Stomach (tissue), 9 donors: ENCODE data around the gene ANKRD22. TPM values are rescaled to one million over a fixed set of nuclear protein-coding genes. Genes with fewer than 3 reads are reported as not detected.

Source experiments
- DNase-seq, 2 donors: peaks; one replicate each; pipeline versions ENCODE4 v3.0.0 to v3.0.0-alpha.2; 2013 to 2019
- H3K27ac ChIP-seq, 5 donors: fragments of 200-600 bp in 4 of 5; sonication (generic) in 4 of 5; one replicate each; pipeline ENCODE4 v1.5.1; 2013 to 2019; ENCODE audit warnings: mild to moderate bottlenecking in 1 of 5, moderate library complexity in 1 of 5
- H3K27me3 ChIP-seq, 3 donors: fragments of 200-600 bp; sonication (generic); one replicate each; pipeline ENCODE4 v1.5.1; 2017 to 2019; ENCODE audit warnings: mixed run types in 1 of 3
- H3K36me3 ChIP-seq, 4 donors: fragments of 200-600 bp; sonication (generic); 1 replicate in 3 of 4; 2 replicates in 1 of 4; pipeline ENCODE4 v1.5.1; 2016 to 2019
- H3K4me1 ChIP-seq, 4 donors: fragments of 200-600 bp; sonication (generic); one replicate each; pipeline ENCODE4 v1.5.1; 2016 to 2019
- H3K4me3 ChIP-seq, 4 donors: fragments of 200-600 bp; sonication (generic) in 3 of 4; one replicate each; pipeline ENCODE4 v1.5.1; 2016 to 2019; ENCODE audit warnings: mild to moderate bottlenecking in 1 of 4
- H3K9me3 ChIP-seq, 4 donors: fragments of 200-600 bp; sonication (generic); one replicate each; pipeline ENCODE4 v1.5.1; 2016 to 2019
- CTCF ChIP-seq, 7 experiments: fragments of 450-650 bp in 4 of 7; fragments of 200-600 bp in 3 of 7; sonication (generic) in 3 of 7; IDR thresholded peaks; one replicate each; pipeline ENCODE4 v1.5.1; 2016 to 2019; ENCODE audit warnings: antibody characterized with exemption in 7 of 7, control low read depth in 2 of 7, mild to moderate bottlenecking in 1 of 7
- EP300 ChIP-seq: sonication (generic); formaldehyde crosslinking; IDR thresholded peaks from one replicate; pipeline ENCODE4 v1.6.1; 2017; ENCODE audit warnings: antibody characterized with exemption
- POLR2A ChIP-seq, 4 donors: fragments of 450-650 bp; IDR thresholded peaks; one replicate each; pipeline ENCODE4 v1.6.1; 2016; ENCODE audit warnings: antibody characterized with exemption in 4 of 4, control low read depth in 2 of 4, mild to moderate bottlenecking in 1 of 4, moderate library complexity in 1 of 4
- POLR2AphosphoS5 ChIP-seq, 3 donors: sonication (generic); formaldehyde crosslinking; IDR thresholded peaks; one replicate each; pipeline ENCODE4 v1.6.1; 2016; ENCODE audit warnings: antibody characterized with exemption in 3 of 3
- WGBS, 5 donors: extraction: QIAGEN DNeasy Blood & Tissue Kit in 3 of 5; methylation state at CpG; one replicate each; pipeline versions ENCODE4 v1.1.5 to v1.1.7; 2013 to 2018; 5-methylcytosine and 5-hydroxymethylcytosine counted together
- intact Hi-C: fragments of 100-400 bp; cut with DNase I; formaldehyde crosslinking; loops from one replicate; pipeline ENCODE4 v1.15.1; 2023; ENCODE audit warnings: low total_unique reads
- polyA plus RNA-seq, 3 donors: library from polyadenylated mRNA; stranded (reverse); fragments of 200-250 nt; gene quantifications; one replicate each; pipeline ENCODE4 v1.2.3, GENCODE V29; 2013
- total RNA-seq, 5 donors: library from RNA; depleted of rRNA; stranded (reverse); fragments of >200 nt; gene quantifications; one replicate each; pipeline versions ENCODE4 v1.1.0 to v1.2.3, GENCODE V29; 2014 to 2016
- donor health status: healthy with polysubstance abuse.
- donor health status: Bipolar disorder and iron deficiency.
- donor health status: healthy.

ANKRD22 gene
- total and polyA plus RNA-seq, 8 donors: 6.4 to 63.9 (median 36.4) TPM

GRCh38 chr10:88787463-88787862 lies 64.2 kb downstream of the ANKRD22 start:
- H3K27me3 ChIP-seq: no peaks in the 10 kb centered on the region
- 83 to 89% (median 86%) methylated on average over 5 of the region's 5 CpGs for WGBS, 5 donors

GRCh38 chr10:88786032-88786770 lies 65.4 kb downstream of the ANKRD22 start:
- H3K9me3 ChIP-seq: no peaks in the 10 kb centered on the region
- H3K27me3 ChIP-seq: no peaks in the 10 kb centered on the region
- TF ChIP-seq CTCF (IDR thresholded peaks at IDR 0.05): no peak
- no peak for TF ChIP-seq EP300
- no peak for TF ChIP-seq POLR2A (IDR thresholded peaks at IDR 0.05)
- no peak for TF ChIP-seq POLR2AphosphoS5 (IDR thresholded peaks at IDR 0.05)
- intact Hi-C loops: no loop called here
- no peak for DNase-seq
- 89 to 94% (median 93%) methylated on average over 10 of the region's 10 CpGs for WGBS, 5 donors
- no peak overlapping the region for H3K27ac ChIP-seq
- no peak overlapping the region for H3K4me3 ChIP-seq
- H3K4me1 ChIP-seq: no peaks in the 10 kb centered on the region
- no peaks in the 10 kb centered on the region for H3K36me3 ChIP-seq

More at GRCh38 chr10:88787463-88787862, 64.2 kb downstream of the ANKRD22 start:
- H3K27ac ChIP-seq: no peak overlapping the region
- no peak for TF ChIP-seq POLR2A (IDR thresholded peaks at IDR 0.05)
- no peak for TF ChIP-seq CTCF (IDR thresholded peaks at IDR 0.05)
- TF ChIP-seq EP300: no peak
- TF ChIP-seq POLR2AphosphoS5 (IDR thresholded peaks at IDR 0.05): no peak
- DNase-seq: no peak
- no peak overlapping the region for H3K4me3 ChIP-seq
- no peaks in the 10 kb centered on the region for H3K9me3 ChIP-seq
- intact Hi-C loops: no loop called here
- H3K36me3 ChIP-seq: no peaks in the 10 kb centered on the region
- H3K4me1 ChIP-seq: no peaks in the 10 kb centered on the region

GRCh38 chr10:88783724-88784123 lies 67.9 kb downstream of the ANKRD22 start:
- Histone ChIP-seq H3K27ac (no peak overlapping the region), H3K27me3 (no peaks in the 10 kb centered on the region), H3K9me3 (no peaks in the 10 kb centered on the region), H3K36me3 (no peaks in the 10 kb centered on the region), H3K4me1 (no peaks in the 10 kb centered on the region), H3K4me3 (no peak overlapping the region)
- 63 to 75% (median 71%) methylated on average over 3 of the region's 3 CpGs for WGBS, 5 donors
- TF ChIP-seq POLR2A (IDR thresholded peaks at IDR 0.05): no peak
- TF ChIP-seq POLR2AphosphoS5 (IDR thresholded peaks at IDR 0.05): no peak
- no peak for TF ChIP-seq CTCF (IDR thresholded peaks at IDR 0.05)
- TF ChIP-seq EP300: no peak
- intact Hi-C loops: no loop called here
- DNase-seq: no peak

GRCh38 chr10:88782222-88782621 lies 69.4 kb downstream of the ANKRD22 start:
- TF ChIP-seq POLR2A (IDR thresholded peaks at IDR 0.05) (no peak), POLR2AphosphoS5 (IDR thresholded peaks at IDR 0.05) (no peak), CTCF (IDR thresholded peaks at IDR 0.05) (no peak), EP300 (no peak)
- Histone ChIP-seq H3K27ac (no peak overlapping the region), H3K4me3 (no peak overlapping the region), H3K4me1 (no peaks in the 10 kb centered on the region), H3K27me3 (no peaks in the 10 kb centered on the region), H3K36me3 (no peaks in the 10 kb centered on the region), H3K9me3 (no peaks in the 10 kb centered on the region)
- no peak for DNase-seq
- WGBS, 5 donors: 63 to 96% (median 81%) methylated on average over 3 of the region's 3 CpGs
- intact Hi-C loops: no loop called here
